Smooth muscle cell (in vitro differentiated cells): ENCODE data around the gene GCSAM. TPM values are rescaled to one million over a fixed set of nuclear protein-coding genes. Genes with fewer than 3 reads are reported as not detected.

Experiments used
- DNase-seq: peaks from one replicate; lab custom pipeline; 2025; ENCODE audit not compliant: unreplicated experiment; lab: John Stamatoyannopoulos, UW
- H2AFZ ChIP-seq: fragments of 200-600 bp; sonication (generic); 2 replicates; pipeline ENCODE4 v1.6.0; 2016; ENCODE audit warnings: antibody characterized with exemption, low read depth, mild to moderate bottlenecking
- H3F3A ChIP-seq: fragments of 200-600 bp; sonication (generic); 2 replicates; pipeline ENCODE4 v1.6.0; 2017; ENCODE audit warnings: antibody characterized with exemption, low read depth
- H3K27ac ChIP-seq: fragments of 200-600 bp; sonication (generic); 2 replicates; pipeline ENCODE4 v1.5.1; 2016; ENCODE audit warnings: low read depth, mild to moderate bottlenecking
- H3K27me3 ChIP-seq: fragments of 200-600 bp; sonication (generic); 2 replicates; pipeline ENCODE4 v1.6.1; 2016; ENCODE audit warnings: low read depth, mild to moderate bottlenecking
- H3K36me3 ChIP-seq: fragments of 200-600 bp; sonication (generic); 2 replicates; pipeline ENCODE4 v1.5.1; 2016; ENCODE audit warnings: low read depth
- H3K4me1 ChIP-seq: fragments of 200-600 bp; sonication (generic); 2 replicates; pipeline ENCODE4 v1.5.1; 2016; ENCODE audit warnings: low read depth
- H3K4me2 ChIP-seq: fragments of 200-600 bp; sonication (generic); 2 replicates; pipeline ENCODE4 v1.6.0; 2016; ENCODE audit warnings: mild to moderate bottlenecking
- H3K4me3 ChIP-seq: fragments of 200-600 bp; sonication (generic); 2 replicates; pipeline ENCODE4 v1.5.1; 2016; ENCODE audit warnings: mild to moderate bottlenecking
- H3K79me2 ChIP-seq: fragments of 200-600 bp; sonication (generic); 2 replicates; pipeline ENCODE4 v1.6.0; 2016; ENCODE audit warnings: low read depth, mild to moderate bottlenecking
- H3K9ac ChIP-seq: fragments of 200-600 bp; sonication (generic); 2 replicates; pipeline ENCODE4 v1.6.0; 2016; ENCODE audit warnings: low read depth
- H3K9me3 ChIP-seq: fragments of 200-600 bp; sonication (generic); replicated peaks from 2 replicates; pipeline ENCODE4 v1.5.1; 2016; ENCODE audit warnings: low read depth
- H4K20me1 ChIP-seq: fragments of 200-600 bp; sonication (generic); 2 replicates; pipeline ENCODE4 v1.6.0; 2016; ENCODE audit warnings: low read depth
- CTCF ChIP-seq: fragments of 200-600 bp; sonication (generic); IDR thresholded peaks from 2 replicates; pipeline ENCODE4 v1.5.1; 2017; ENCODE audit warnings: borderline replicate concordance, mild to moderate bottlenecking, antibody characterized with exemption; ENCODE audit not compliant: insufficient read depth, poor library complexity, severe bottlenecking
- WGBS: methylation state at CpG from one replicate; pipeline ENCODE4 v1.1.7; 2016; ENCODE audit warnings: low lambda C conversion rate; 5-methylcytosine and 5-hydroxymethylcytosine counted together
- polyA plus RNA-seq: library from polyadenylated mRNA; unstranded; fragments of >200 nt; fragmentation: Nextera tagmentation; extraction: Ambion mirVana; gene quantifications from 2 replicates; pipeline ENCODE4 v1.2.1, GENCODE V29; 2016
- total RNA-seq: library from RNA; depleted of rRNA; stranded (reverse); fragments of >200 nt; gene quantifications from 2 replicates; pipeline ENCODE4 v1.2.3, GENCODE V29; 2014

The GCSAM gene
- total and polyA plus RNA-seq, 2 experiments from 2014 or later, result 0.67 TPM; not detected in 1

- no peak overlapping the region for H2AFZ ChIP-seq
- no peaks in the 10 kb centered on the region for H3F3A ChIP-seq
- no peak for DNase-seq
- H3K27me3 ChIP-seq, result no peaks in the 10 kb centered on the region
- H3K36me3 ChIP-seq, result no peaks in the 10 kb centered on the region
- WGBS, result 50% methylated on average over 4 of the region's 4 CpGs
- H3K4me1 ChIP-seq, result peaks cover 30% of the 10 kb centered on the region
- no peak overlapping the region for H3K9ac ChIP-seq
- H4K20me1 ChIP-seq, result no peaks in the 10 kb centered on the region
- no peak for TF ChIP-seq CTCF
- no peak overlapping the region for H3K4me2 ChIP-seq
- no peak overlapping the region for H3K27ac ChIP-seq
- no peak overlapping the region for H3K4me3 ChIP-seq
- H3K79me2 ChIP-seq, result no peaks in the 10 kb centered on the region
- H3K9me3 ChIP-seq, result no peaks in the 10 kb centered on the region
Observed at GRCh38 chr3:112137781-112138180, 4.7 kb upstream of the GCSAM start.

GRCh38 chr3:112136959-112137693 is 4.1 kb upstream of the GCSAM start:
- DNase-seq, result no peak

GRCh38 chr3:112136046-112136445 is 3.0 kb upstream of the GCSAM start:
- Histone ChIP-seq H3K4me1 (peaks cover 30% of the 10 kb centered on the region), H3K27me3 (no peaks in the 10 kb centered on the region)
- WGBS, result 92% methylated on average over 1 of the region's 1 CpG

More at GRCh38 chr3:112136959-112137693, 4.1 kb upstream of the GCSAM start:
- no peaks in the 10 kb centered on the region for H3K27me3 ChIP-seq
- no peaks in the 10 kb centered on the region for H3K79me2 ChIP-seq
- H3K9ac ChIP-seq, result no peak overlapping the region
- TF ChIP-seq CTCF, result peak; percentile 48
- H3K4me2 ChIP-seq, result no peak overlapping the region
- no peak overlapping the region for H3K4me3 ChIP-seq
- 32% methylated on average over 5 of the region's 5 CpGs for WGBS
- no peaks in the 10 kb centered on the region for H3K9me3 ChIP-seq
- no peaks in the 10 kb centered on the region for H4K20me1 ChIP-seq
- no peaks in the 10 kb centered on the region for H3F3A ChIP-seq
- H3K27ac ChIP-seq, result no peak overlapping the region
- no peaks in the 10 kb centered on the region for H3K36me3 ChIP-seq
- peaks cover 30% of the 10 kb centered on the region for H3K4me1 ChIP-seq
- H2AFZ ChIP-seq, result no peak overlapping the region

More at GRCh38 chr3:112136046-112136445, 3.0 kb upstream of the GCSAM start:
- Histone ChIP-seq H3K4me3 (no peak overlapping the region), H4K20me1 (no peaks in the 10 kb centered on the region), H3K4me2 (no peak overlapping the region), H3K9me3 (no peaks in the 10 kb centered on the region), H3F3A (no peaks in the 10 kb centered on the region), H3K27ac (no peak overlapping the region), H3K36me3 (no peaks in the 10 kb centered on the region), H3K79me2 (no peaks in the 10 kb centered on the region), H3K9ac (no peak overlapping the region), H2AFZ (no peak overlapping the region)
- no peak for TF ChIP-seq CTCF
- DNase-seq, result no peak
